Large intestine (tissue), 3 donors: Measurements from ENCODE around the gene CACNA1S. TPM values are rescaled to one million over a fixed set of nuclear protein-coding genes. Genes with fewer than 3 reads are reported as not detected.

Experiments
- DNase-seq, 2 donors: peaks; one replicate each; pipeline versions ENCODE4 v3.0.0 to v3.0.0-alpha.2; 2013
- H3K27ac ChIP-seq: one replicate; pipeline ENCODE4 v1.5.1; 2013; ENCODE audit warnings: low read length
- H3K27me3 ChIP-seq: 2 replicates; pipeline ENCODE4 v1.6.1; 2013; ENCODE audit warnings: low read length; ENCODE audit not compliant: control insufficient read depth, insufficient read depth
- H3K36me3 ChIP-seq: 2 replicates; pipeline ENCODE4 v1.6.1; 2013; ENCODE audit warnings: low read length; ENCODE audit not compliant: control insufficient read depth, insufficient read depth
- H3K4me1 ChIP-seq: one replicate; pipeline ENCODE4 v1.6.1; 2013; ENCODE audit warnings: low read length; ENCODE audit not compliant: control insufficient read depth, insufficient read depth
- H3K4me3 ChIP-seq: one replicate; pipeline ENCODE4 v1.5.1; 2013; ENCODE audit warnings: low read length
- H3K9me3 ChIP-seq: one replicate; pipeline ENCODE4 v1.6.1; 2013; ENCODE audit warnings: mild to moderate bottlenecking, low read depth, low read length, moderate library complexity; ENCODE audit not compliant: control insufficient read depth
- WGBS: methylation state at CpG from one replicate; pipeline ENCODE4 v1.1.5; 2013; ENCODE audit warnings: low lambda C conversion rate; ENCODE audit not compliant: insufficient coverage; 5-methylcytosine and 5-hydroxymethylcytosine counted together
- polyA plus RNA-seq: library from polyadenylated mRNA; unstranded; fragments of 120-200 nt; gene quantifications from one replicate; pipeline ENCODE4 v1.2.1, GENCODE V29; 2013

CACNA1S gene
- polyA plus RNA-seq, 1 donor = 0.15 TPM

- Histone ChIP-seq H3K27ac (no peak overlapping the region), H3K9me3 (no peaks in the 10 kb centered on the region), H3K27me3 (peaks cover 2% of the 10 kb centered on the region), H3K4me1 (peaks cover 5% of the 10 kb centered on the region), H3K4me3 (no peak overlapping the region), H3K36me3 (no peaks in the 10 kb centered on the region)
- no CpG with 5 or more reads among the region's 10 CpGs for WGBS
- no peak for DNase-seq
Measured at GRCh38 chr1:201038186-201038876, 73.9 kb downstream of the CACNA1S start.

- Histone ChIP-seq H3K27me3 (peaks cover 2% of the 10 kb centered on the region), H3K36me3 (no peaks in the 10 kb centered on the region), H3K9me3 (no peaks in the 10 kb centered on the region), H3K4me3 (no peak overlapping the region), H3K27ac (no peak overlapping the region), H3K4me1 (no peaks in the 10 kb centered on the region)
- DNase-seq = no peak
- whole genome bisulfite sequencing = 60% methylated on average over 2 of the region's 12 CpGs
Measured at GRCh38 chr1:201036188-201036842, 75.9 kb downstream of the CACNA1S start.

- no CpG with 5 or more reads among the region's 4 CpGs for WGBS
- H3K4me3 ChIP-seq = no peak overlapping the region
- no peak for DNase-seq
- no peak overlapping the region for H3K27ac ChIP-seq
- peaks cover 2% of the 10 kb centered on the region for H3K27me3 ChIP-seq
- H3K4me1 ChIP-seq = no peaks in the 10 kb centered on the region
- H3K9me3 ChIP-seq = no peaks in the 10 kb centered on the region
- H3K36me3 ChIP-seq = no peaks in the 10 kb centered on the region
Measured at GRCh38 chr1:201034671-201035070, 77.6 kb downstream of the CACNA1S start.

DNA sequence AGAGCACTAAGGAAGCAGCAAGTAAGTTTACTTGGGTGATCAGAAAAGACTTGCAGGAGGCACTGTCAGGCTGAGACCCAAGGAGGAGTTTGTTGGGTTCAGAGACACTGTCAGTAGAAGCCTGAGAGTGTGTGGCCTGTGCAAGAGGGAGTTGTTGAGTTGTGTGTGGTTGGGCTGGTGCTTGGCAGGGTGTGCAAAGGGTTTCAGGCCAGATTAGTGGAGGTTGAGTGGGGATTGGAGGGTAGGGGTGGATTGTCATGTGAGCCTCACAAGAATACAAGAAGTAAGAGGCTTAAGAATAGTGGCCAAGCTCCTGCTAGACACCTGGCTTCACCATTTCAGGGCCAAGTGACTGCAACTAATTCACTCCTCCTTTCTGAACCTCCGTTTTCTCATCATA, 79.8 kb downstream of the CACNA1S start:
- no peaks in the 10 kb centered on the region for H3K9me3 ChIP-seq
- WGBS = no CpG with 5 or more reads among the region's 1 CpG

DNA sequence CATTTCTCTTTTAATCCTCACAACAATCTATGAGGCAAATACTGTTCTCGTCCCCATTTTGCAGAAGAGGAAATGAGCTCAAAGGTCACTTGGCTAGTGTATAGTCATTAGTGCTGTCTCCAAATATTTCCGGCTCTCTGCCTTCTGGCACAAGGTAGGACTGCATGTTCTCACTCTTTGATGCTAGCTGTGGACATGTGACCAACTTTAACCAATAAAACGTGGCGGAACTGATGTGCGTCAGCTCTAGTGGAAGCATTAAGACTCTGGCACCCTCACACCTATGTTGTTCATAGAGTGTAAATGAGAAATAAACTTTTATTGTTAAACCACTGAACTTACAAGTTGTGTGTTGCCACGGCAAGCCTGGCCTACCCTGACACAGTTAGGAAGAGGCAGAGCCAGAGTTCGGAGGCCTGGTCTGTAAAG, 83.8 kb downstream of the CACNA1S start:
- Histone ChIP-seq H3K27ac (no peak overlapping the region), H3K36me3 (no peaks in the 10 kb centered on the region), H3K9me3 (no peaks in the 10 kb centered on the region), H3K4me1 (peaks cover 9% of the 10 kb centered on the region), H3K27me3 (peaks cover 6% of the 10 kb centered on the region), H3K4me3 (no peak overlapping the region)
- 89% methylated on average over 3 of the region's 7 CpGs for WGBS
- no peak for DNase-seq

More for the DNA sequence above, 79.8 kb downstream of the CACNA1S start:
- no peak overlapping the region for H3K4me3 ChIP-seq
- no peak overlapping the region for H3K27ac ChIP-seq
- H3K27me3 ChIP-seq = peaks cover 2% of the 10 kb centered on the region
- no peaks in the 10 kb centered on the region for H3K36me3 ChIP-seq
- DNase-seq = no peak
- H3K4me1 ChIP-seq = no peaks in the 10 kb centered on the region

GRCh38 chr1:201026836-201027235, 85.4 kb downstream of the CACNA1S start:
- no peak overlapping the region for H3K4me3 ChIP-seq
- H3K9me3 ChIP-seq = no peaks in the 10 kb centered on the region
- peaks cover 20% of the 10 kb centered on the region for H3K27me3 ChIP-seq
- WGBS = 83% methylated on average over 1 of the region's 3 CpGs
- H3K4me1 ChIP-seq = peaks cover 9% of the 10 kb centered on the region
- DNase-seq = no peak
- H3K27ac ChIP-seq = no peak overlapping the region
- H3K36me3 ChIP-seq = no peaks in the 10 kb centered on the region

GRCh38 chr1:201026234-201026633, 86.0 kb downstream of the CACNA1S start:
- Histone ChIP-seq H3K4me3 (no peak overlapping the region), H3K27me3 (peaks cover 23% of the 10 kb centered on the region), H3K4me1 (peaks cover 9% of the 10 kb centered on the region), H3K27ac (no peak overlapping the region), H3K9me3 (no peaks in the 10 kb centered on the region), H3K36me3 (no peaks in the 10 kb centered on the region)
- no CpG with 5 or more reads among the region's 3 CpGs for WGBS
- DNase-seq = no peak

- Histone ChIP-seq H3K27ac (no peak overlapping the region), H3K36me3 (no peaks in the 10 kb centered on the region), H3K4me1 (peaks cover 12% of the 10 kb centered on the region), H3K9me3 (no peaks in the 10 kb centered on the region), H3K27me3 (peaks cover 23% of the 10 kb centered on the region), H3K4me3 (no peak overlapping the region)
- no CpG with 5 or more reads among the region's 7 CpGs for WGBS
- no peak for DNase-seq
Measured at GRCh38 chr1:201025571-201026002, 86.6 kb downstream of the CACNA1S start.

GRCh38 chr1:201024625-201024998, 87.6 kb downstream of the CACNA1S start:
- no CpG with 5 or more reads among the region's 2 CpGs for WGBS
- no peak for DNase-seq
- Histone ChIP-seq H3K27ac (no peak overlapping the region), H3K9me3 (no peaks in the 10 kb centered on the region), H3K36me3 (no peaks in the 10 kb centered on the region), H3K27me3 (peaks cover 23% of the 10 kb centered on the region), H3K4me3 (no peak overlapping the region), H3K4me1 (peaks cover 22% of the 10 kb centered on the region)

- Histone ChIP-seq H3K27ac (no peak overlapping the region), H3K4me3 (no peak overlapping the region), H3K4me1 (peaks cover 27% of the 10 kb centered on the region)
Measured at GRCh38 chr1:201023920-201024624, 88.2 kb downstream of the CACNA1S start.

More at GRCh38 chr1:201023920-201024624, 88.2 kb downstream of the CACNA1S start:
- peaks cover 23% of the 10 kb centered on the region for H3K27me3 ChIP-seq
- no peak for DNase-seq
- WGBS = no CpG with 5 or more reads among the region's 17 CpGs
- H3K9me3 ChIP-seq = no peaks in the 10 kb centered on the region
- H3K36me3 ChIP-seq = no peaks in the 10 kb centered on the region
